Left lobe of liver (tissue), 2 donors: ENCODE results near the gene AIF1. TPM values are rescaled to one million over a fixed set of nuclear protein-coding genes. Genes with fewer than 3 reads are reported as not detected.
A peak's percentile ranks its signal among the peaks of the same experiment; 100 is the strongest.
"Not testable (repeated sequence)": the region's sequence is repeated elsewhere in the genome, so short reads cannot be mapped to it uniquely, and the experiment has no call there.

Source experiments
- ATAC-seq: fragments of 200-7000 bp; cut with Tn5 transposase; one replicate; pipeline ENCODE4 v1.9.1; 2020; ENCODE audit warnings: mild to moderate bottlenecking, moderate library complexity
- DNase-seq: peaks from one replicate; pipeline ENCODE4 v3.0.0-alpha.2; 2020; ENCODE audit warnings: low spot score
- total RNA-seq: library from RNA; stranded (reverse); gene quantifications from one replicate; pipeline ENCODE4 v1.2.1, GENCODE V29; 2021
- donor health status: DM: no; HTN: no; CAD: no; lungs with moderate emphysema.
- donor health status: DM: no; HTN: yes; CAD: no.

The AIF1 gene
- total RNA-seq, 1 donor from 2014 or later, result 7.2 TPM

GRCh38 chr6:31580438-31580740 lies 34.6 kb upstream of the AIF1 start:
- ATAC-seq (no peak), DNase-seq (no peak)

GRCh38 chr6:31580807-31581433 lies 34.1 kb upstream of the AIF1 start:
- ATAC-seq (peak; percentile 98), DNase-seq (peak; percentile 87)

- ATAC-seq (peak; percentile 65), DNase-seq (no peak)
Measured at GRCh38 chr6:31581434-31582229, 33.4 kb upstream of the AIF1 start.

- ATAC-seq (no peak), DNase-seq (no peak)
Measured at GRCh38 chr6:31582230-31582643, 32.8 kb upstream of the AIF1 start, which contains the start of gene LTB. LTB (minus strand) TSS chr6:31582424; CDS start chr6:31582417, 7 bp downstream.

- DNase-seq (no peak), ATAC-seq (no peak)
Measured at GRCh38 chr6:31585491-31585890, 29.5 kb upstream of the AIF1 start.

GRCh38 chr6:31586008-31586407 lies 29.0 kb upstream of the AIF1 start, which contains the start of gene LST1:
LST1 (plus strand) TSS chr6:31586277; CDS start chr6:31587300, 1,023 bp downstream.
- ATAC-seq, result peak; percentile 8
- no peak for DNase-seq

GRCh38 chr6:31586599-31587281 lies 28.3 kb upstream of the AIF1 start:
- no peak for DNase-seq
- peak; percentile 45 for ATAC-seq

GRCh38 chr6:31587791-31588777 lies 26.9 kb upstream of the AIF1 start:
- DNase-seq, result no peak
- ATAC-seq, result no peak

- DNase-seq (no peak), ATAC-seq (no peak)
Measured at GRCh38 chr6:31588871-31589650, 26.0 kb upstream of the AIF1 start.

GRCh38 chr6:31590691-31591090 lies 24.3 kb upstream of the AIF1 start:
- not testable (repeated sequence) for ATAC-seq, DNase-seq

GRCh38 chr6:31592396-31592771 lies 22.6 kb upstream of the AIF1 start:
- ATAC-seq, result no peak
- no peak for DNase-seq

- ATAC-seq (peak; percentile 29), DNase-seq (no peak)
Measured at GRCh38 chr6:31597006-31597405, 18.0 kb upstream of the AIF1 start.

- ATAC-seq, result no peak
- DNase-seq, result no peak
Measured at GRCh38 chr6:31607317-31607716, 7.7 kb upstream of the AIF1 start.

GRCh38 chr6:31609519-31610406 lies 5.3 kb upstream of the AIF1 start:
- DNase-seq (no peak), ATAC-seq (no peak)

GRCh38 chr6:31610968-31611367 lies 4.1 kb upstream of the AIF1 start:
- DNase-seq (no peak), ATAC-seq (no peak)

GRCh38 chr6:31614075-31614619 lies 887 bp upstream of the AIF1 start:
- DNase-seq, result no peak

GRCh38 chr6:31615748-31616147 lies 714 bp downstream of the AIF1 start:
- ATAC-seq (no peak), DNase-seq (no peak)

More at GRCh38 chr6:31614075-31614619, 887 bp upstream of the AIF1 start:
- ATAC-seq, result peak; percentile 50

GRCh38 chr6:31617010-31617409 lies 2.0 kb downstream of the AIF1 start:
- DNase-seq (no peak), ATAC-seq (no peak)
